CD8-positive, alpha-beta memory T cell (primary cell): ENCODE results near the gene SNRNP35. TPM values are rescaled to one million over a fixed set of nuclear protein-coding genes. Genes with fewer than 3 reads are reported as not detected.
"Not testable (repeated sequence)": the region's sequence is repeated elsewhere in the genome, so short reads cannot be mapped to it uniquely, and the experiment has no call there.

Experiments
- CTCF ChIA-PET: fragments of 350-600 bp; sonication (Branson Sonifier 250); formaldehyde crosslinking; loops from one replicate; lab custom pipeline; 2021; ENCODE audit warnings: antibody characterized with exemption; lab: Charles Lee
- POLR2A ChIA-PET: fragments of 350-600 bp; sonication (Branson Sonifier 250); formaldehyde crosslinking; loops from one replicate; lab custom pipeline; 2021; ENCODE audit warnings: antibody characterized with exemption; lab: Charles Lee
- DNase-seq, 5 donors: peaks; one replicate each; pipeline versions ENCODE4 v3.0.0 to v3.0.0-alpha.2; 2020 to 2022; ENCODE audit warnings: mixed read lengths in 1 of 5
- H3K27ac ChIP-seq: one replicate; pipeline ENCODE4 v1.7.0; 2013; ENCODE audit warnings: low read depth, mild to moderate bottlenecking, low read length, moderate library complexity
- H3K27me3 ChIP-seq: 2 replicates; pipeline ENCODE4 v1.7.0; 2013; ENCODE audit warnings: low read length, mild to moderate bottlenecking; ENCODE audit not compliant: insufficient read depth, poor library complexity, severe bottlenecking
- H3K36me3 ChIP-seq: 2 replicates; pipeline ENCODE4 v1.7.0; 2013; ENCODE audit warnings: mild to moderate bottlenecking, low read length, moderate library complexity; ENCODE audit not compliant: insufficient read depth
- H3K4me1 ChIP-seq: 2 replicates; pipeline ENCODE4 v1.7.0; 2013; ENCODE audit warnings: mild to moderate bottlenecking, low read length, moderate library complexity; ENCODE audit not compliant: insufficient read depth
- H3K4me3 ChIP-seq: 2 replicates; pipeline ENCODE4 v1.7.0; 2013; ENCODE audit warnings: mild to moderate bottlenecking, low read length
- H3K9me3 ChIP-seq: 2 replicates; pipeline ENCODE4 v1.7.0; 2013; ENCODE audit warnings: mild to moderate bottlenecking, low read length
- H3K27ac Mint-ChIP-seq, 8 donors: one replicate each; pipeline ENCODE4 v1.8.0; 2020 to 2021; ENCODE audit warnings: mixed read lengths in 8 of 8, mild to moderate bottlenecking in 6 of 8, inconsistent platforms in 3 of 8, moderate library complexity in 3 of 8
- H3K27me3 Mint-ChIP-seq, 2 donors: one replicate each; pipeline ENCODE4 v1.8.0; 2020 to 2021; ENCODE audit warnings: mixed read lengths in 2 of 2, mild to moderate bottlenecking in 1 of 2, moderate library complexity in 1 of 2
- H3K36me3 Mint-ChIP-seq, 3 donors: one replicate each; pipeline ENCODE4 v1.8.0; 2020 to 2021; ENCODE audit warnings: mixed read lengths in 3 of 3, inconsistent platforms in 1 of 3, mild to moderate bottlenecking in 1 of 3
- H3K4me1 Mint-ChIP-seq, 3 donors: one replicate each; pipeline ENCODE4 v1.8.0; 2020 to 2021; ENCODE audit warnings: mixed read lengths in 3 of 3, inconsistent platforms in 1 of 3, mild to moderate bottlenecking in 1 of 3
- H3K4me3 Mint-ChIP-seq, 7 donors: one replicate each; pipeline ENCODE4 v1.8.0; 2020 to 2021; ENCODE audit warnings: mixed read lengths in 7 of 7, mild to moderate bottlenecking in 6 of 7, moderate library complexity in 4 of 7, inconsistent platforms in 2 of 7
- H3K9me3 Mint-ChIP-seq, 5 donors: one replicate each; pipeline ENCODE4 v1.8.0; 2020 to 2022; ENCODE audit warnings: mixed read lengths in 5 of 5, mild to moderate bottlenecking in 3 of 5, moderate library complexity in 2 of 5, inconsistent platforms in 1 of 5
- polyA plus RNA-seq: library from polyadenylated mRNA; unstranded; fragments of 300-500 nt; fragmentation: Illumina TruSeq; gene quantifications from one replicate; pipeline ENCODE4 v1.2.3, GENCODE V29; 2021
- total RNA-seq, 2 experiments: library from RNA; stranded (reverse); gene quantifications; one replicate each; pipeline ENCODE4 v1.2.3, GENCODE V29; 2021

SNRNP35 gene
- total RNA-seq (10 to 100 TPM; 21.9 to 23.8 TPM), polyA plus RNA-seq (26.5 TPM)

- CTCF ChIA-PET: interaction anchor here (0.6 to 2.7 kb wide), 10 partner anchors 10 to 256 kb away, joined by 3 to 9 read pairs (median 4); partner anchors contain the start of gene SBNO1
- POLR2A ChIA-PET: interaction anchor here (0.8 to 3.4 kb wide), 16 partner anchors 8 to 1668 kb away, joined by 3 to 36 read pairs (median 4); partner anchors contain the start of genes KMT5A, RILPL2 and SBNO1
- peaks cover 16% of the 10 kb centered on the region for H3K4me1 ChIP-seq
- peaks cover 27 to 37% (median 31%) of the 10 kb centered on the region in 3 donors for H3K4me1 Mint-ChIP-seq
- peak; percentile 79 to 91 (median 85) for DNase-seq
- H3K27ac Mint-ChIP-seq: peak within 1 kb of the TSS; percentile 98 to 100 (median 100)
- H3K36me3 ChIP-seq: no peaks in the 10 kb centered on the region
- H3K27me3 ChIP-seq: no peaks in the 10 kb centered on the region
- peaks cover 0 to 22% (median 6%) of the 10 kb centered on the region in 3 donors for H3K36me3 Mint-ChIP-seq
- H3K9me3 ChIP-seq: no peaks in the 10 kb centered on the region
- no peaks in the 10 kb centered on the region for H3K27me3 Mint-ChIP-seq
- H3K4me3 Mint-ChIP-seq: peak within 1 kb of the TSS; percentile 97 to 100 (median 100)
- H3K27ac ChIP-seq: peak within 1 kb of the TSS; percentile 98
- H3K4me3 ChIP-seq: peak within 1 kb of the TSS; percentile 98
- no peaks in the 10 kb centered on the region for H3K9me3 Mint-ChIP-seq
These were observed at the start of gene SNRNP35 for GRCh38 chr12:123457980-123458779. TSS of gene SNRNP35 (plus strand) at chr12:123458139. CDS start at chr12:123465541, 7,402 bp downstream.

- H3K27ac Mint-ChIP-seq, H3K4me3 ChIP-seq, H3K27ac ChIP-seq, H3K9me3 ChIP-seq, DNase-seq, H3K27me3 Mint-ChIP-seq, H3K4me1 ChIP-seq, H3K27me3 ChIP-seq, H3K4me3 Mint-ChIP-seq, H3K4me1 Mint-ChIP-seq, H3K9me3 Mint-ChIP-seq: not testable (repeated sequence)
- ChIA-PET CTCF (interaction anchor here (1.0 kb wide), 1 partner anchor 25 kb away, joined by 5 read pairs; the partner anchor contains the start of gene KMT5A), POLR2A (interaction anchor here (0.5 to 0.6 kb wide), 3 partner anchors 28 to 1682 kb away, joined by 3 to 5 read pairs (median 3); no protein-coding TSS in a partner anchor)
- H3K36me3 ChIP-seq: peaks cover 11% of the 10 kb centered on the region
- H3K36me3 Mint-ChIP-seq: peaks cover 0 to 65% (median 3%) of the 10 kb centered on the region in 3 donors
These were observed 49.3 kb upstream of the SNRNP35 start for GRCh38 chr12:123408619-123409018.

GRCh38 chr12:123409284-123410040 lies 48.5 kb upstream of the SNRNP35 start:
- H3K9me3 ChIP-seq, H3K27me3 ChIP-seq, H3K27me3 Mint-ChIP-seq, DNase-seq, H3K4me3 ChIP-seq, H3K36me3 ChIP-seq, H3K4me1 Mint-ChIP-seq, H3K4me3 Mint-ChIP-seq, H3K27ac ChIP-seq, H3K4me1 ChIP-seq, H3K9me3 Mint-ChIP-seq: not testable (repeated sequence)
- CTCF ChIA-PET: interaction anchor here (0.7 to 1.0 kb wide), 2 partner anchors 26 to 35 kb away, joined by 4 to 5 read pairs; partner anchors contain the start of gene KMT5A
- H3K27ac Mint-ChIP-seq: peak overlapping the region in 4 of 8 donors; percentile 11 to 54 (median 32)
- POLR2A ChIA-PET: interaction anchor here (0.5 to 0.6 kb wide), 3 partner anchors 28 to 1683 kb away, joined by 3 to 5 read pairs (median 3); no protein-coding TSS in a partner anchor
- peaks cover 0 to 60% (median 4%) of the 10 kb centered on the region in 3 donors for H3K36me3 Mint-ChIP-seq

- H3K27ac Mint-ChIP-seq: peak overlapping the region in 3 of 8 donors; percentile 23 to 75 (median 26)
- Histone ChIP-seq H3K27ac (no peak overlapping the region), H3K4me3 (no peak overlapping the region), H3K9me3 (no peaks in the 10 kb centered on the region), H3K27me3 (no peaks in the 10 kb centered on the region), H3K36me3 (no peaks in the 10 kb centered on the region), H3K4me1 (no peaks in the 10 kb centered on the region)
- no peaks in the 10 kb centered on the region for H3K27me3 Mint-ChIP-seq
- DNase-seq: no peak
- H3K4me1 Mint-ChIP-seq: peaks cover 0 to 2% (median 0%) of the 10 kb centered on the region in 3 donors
- ChIA-PET POLR2A (no interaction called here), CTCF (interaction anchor here (0.7 kb wide), 1 partner anchor 36 kb away, joined by 4 read pairs; no protein-coding TSS in a partner anchor)
- no peaks in the 10 kb centered on the region for H3K9me3 Mint-ChIP-seq
- H3K36me3 Mint-ChIP-seq: peaks cover 0 to 57% (median 7%) of the 10 kb centered on the region in 3 donors
- peak overlapping the region in 1 of 7 donors; percentile 27 for H3K4me3 Mint-ChIP-seq
These were observed 47.9 kb upstream of the SNRNP35 start for GRCh38 chr12:123410041-123410412.

- DNase-seq: no peak
- H3K36me3 ChIP-seq: peaks cover 4% of the 10 kb centered on the region
- H3K4me3 ChIP-seq: no peak overlapping the region
- no peaks in the 10 kb centered on the region for H3K9me3 ChIP-seq
- H3K27me3 ChIP-seq: no peaks in the 10 kb centered on the region
- ChIA-PET CTCF (interaction anchor here (1.1 kb wide), 1 partner anchor 12 kb away, joined by 4 read pairs; no protein-coding TSS in a partner anchor), POLR2A (interaction anchor here (0.6 to 0.9 kb wide), 2 partner anchors 36 to 39 kb away, joined by 4 read pairs; partner anchors contain the start of gene SNRNP35)
- H3K27ac ChIP-seq: no peak overlapping the region
- H3K4me3 Mint-ChIP-seq: no peak overlapping the region
- peaks cover 0 to 55% (median 8%) of the 10 kb centered on the region in 3 donors for H3K36me3 Mint-ChIP-seq
- no peaks in the 10 kb centered on the region for H3K4me1 ChIP-seq
- H3K4me1 Mint-ChIP-seq: peaks cover 3 to 6% (median 5%) of the 10 kb centered on the region in 3 donors
- peaks cover 0 to 1% of the 10 kb centered on the region in 2 donors for H3K27me3 Mint-ChIP-seq
- no peaks in the 10 kb centered on the region for H3K9me3 Mint-ChIP-seq
- peak overlapping the region in 4 of 8 donors; percentile 32 to 91 (median 61) for H3K27ac Mint-ChIP-seq
These were observed 36.6 kb upstream of the SNRNP35 start for GRCh38 chr12:123421314-123421713.

GRCh38 chr12:123427036-123427769 lies 30.7 kb upstream of the SNRNP35 start:
- no peak overlapping the region for H3K4me3 ChIP-seq
- peak in 4 of 5 donors; percentile 17 to 57 (median 35) for DNase-seq
- peak overlapping the region; percentile 75 to 93 (median 88) for H3K27ac Mint-ChIP-seq
- H3K36me3 ChIP-seq: peaks cover 4% of the 10 kb centered on the region
- no peaks in the 10 kb centered on the region for H3K9me3 ChIP-seq
- H3K9me3 Mint-ChIP-seq: no peaks in the 10 kb centered on the region
- peaks cover 0 to 53% (median 12%) of the 10 kb centered on the region in 3 donors for H3K36me3 Mint-ChIP-seq
- ChIA-PET POLR2A (interaction anchor here (0.6 to 1.7 kb wide), 7 partner anchors 21 to 544 kb away, joined by 3 to 7 read pairs (median 4); partner anchors contain the start of genes KMT5A, SBNO1 and SNRNP35), CTCF (interaction anchor here (0.9 to 1.4 kb wide), 5 partner anchors 30 to 43 kb away, joined by 3 to 4 read pairs (median 3); partner anchors contain the start of genes KMT5A and SNRNP35)
- H3K27me3 Mint-ChIP-seq: no peaks in the 10 kb centered on the region
- peak overlapping the region; percentile 48 for H3K27ac ChIP-seq
- peak overlapping the region; percentile 34 to 83 (median 51) for H3K4me3 Mint-ChIP-seq
- no peaks in the 10 kb centered on the region for H3K27me3 ChIP-seq
- H3K4me1 ChIP-seq: peaks cover 11% of the 10 kb centered on the region
- H3K4me1 Mint-ChIP-seq: peaks cover 19 to 35% (median 33%) of the 10 kb centered on the region in 3 donors
